Measurements from ENCODE around the gene DCN.

Gene DCN

DNA sequence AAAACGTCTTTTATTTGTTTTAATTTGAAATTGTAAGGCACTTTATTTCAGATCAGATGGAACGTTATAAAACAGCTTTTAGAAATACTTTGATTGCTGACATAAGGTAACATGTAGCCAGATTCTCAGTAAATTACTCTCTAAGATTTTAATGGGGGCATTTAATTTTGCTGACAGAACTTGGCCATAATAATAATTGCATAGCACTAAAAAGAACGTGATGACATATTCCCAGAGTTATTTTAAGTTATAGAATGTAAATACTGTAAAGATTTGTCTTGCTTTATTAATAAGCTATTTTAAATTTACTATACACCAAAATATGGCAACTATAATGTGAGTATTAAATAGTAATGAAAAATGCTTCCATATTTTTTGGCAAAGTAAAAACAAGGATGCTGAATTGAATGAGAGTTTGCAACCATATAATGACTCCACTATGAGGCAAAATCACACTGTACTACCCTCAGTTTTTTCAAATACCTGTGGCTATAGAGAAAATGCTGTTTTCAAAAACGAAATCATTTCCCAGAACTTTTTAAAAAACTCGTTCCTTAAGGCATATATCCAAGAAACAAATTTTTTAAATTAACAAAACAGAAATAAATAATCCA, 72.2 kb downstream of the DCN start:
- Histone ChIP-seq H3K4me3 (ENCODE audit: low read depth, low read length) (no peak overlapping the region), H3K27ac (no peak overlapping the region), H3K36me3 (no peaks in the 10 kb centered on the region), H3K27me3 (ENCODE audit: insufficient read depth, low read depth, severe bottlenecking) (no peaks in the 10 kb centered on the region), H3K9me3 (ENCODE audit: severe bottlenecking) (no peaks in the 10 kb centered on the region)
- no peak for DNase-seq
- TF ChIP-seq, protein P1, sequence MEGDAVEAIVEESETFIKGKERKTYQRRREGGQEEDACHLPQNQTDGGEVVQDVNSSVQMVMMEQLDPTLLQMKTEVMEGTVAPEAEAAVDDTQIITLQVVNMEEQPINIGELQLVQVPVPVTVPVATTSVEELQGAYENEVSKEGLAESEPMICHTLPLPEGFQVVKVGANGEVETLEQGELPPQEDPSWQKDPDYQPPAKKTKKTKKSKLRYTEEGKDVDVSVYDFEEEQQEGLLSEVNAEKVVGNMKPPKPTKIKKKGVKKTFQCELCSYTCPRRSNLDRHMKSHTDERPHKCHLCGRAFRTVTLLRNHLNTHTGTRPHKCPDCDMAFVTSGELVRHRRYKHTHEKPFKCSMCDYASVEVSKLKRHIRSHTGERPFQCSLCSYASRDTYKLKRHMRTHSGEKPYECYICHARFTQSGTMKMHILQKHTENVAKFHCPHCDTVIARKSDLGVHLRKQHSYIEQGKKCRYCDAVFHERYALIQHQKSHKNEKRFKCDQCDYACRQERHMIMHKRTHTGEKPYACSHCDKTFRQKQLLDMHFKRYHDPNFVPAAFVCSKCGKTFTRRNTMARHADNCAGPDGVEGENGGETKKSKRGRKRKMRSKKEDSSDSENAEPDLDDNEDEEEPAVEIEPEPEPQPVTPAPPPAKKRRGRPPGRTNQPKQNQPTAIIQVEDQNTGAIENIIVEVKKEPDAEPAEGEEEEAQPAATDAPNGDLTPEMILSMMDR (IDR thresholded peaks at IDR 0.05; ENCODE audit: low read depth, low read length) = no peak

DNA sequence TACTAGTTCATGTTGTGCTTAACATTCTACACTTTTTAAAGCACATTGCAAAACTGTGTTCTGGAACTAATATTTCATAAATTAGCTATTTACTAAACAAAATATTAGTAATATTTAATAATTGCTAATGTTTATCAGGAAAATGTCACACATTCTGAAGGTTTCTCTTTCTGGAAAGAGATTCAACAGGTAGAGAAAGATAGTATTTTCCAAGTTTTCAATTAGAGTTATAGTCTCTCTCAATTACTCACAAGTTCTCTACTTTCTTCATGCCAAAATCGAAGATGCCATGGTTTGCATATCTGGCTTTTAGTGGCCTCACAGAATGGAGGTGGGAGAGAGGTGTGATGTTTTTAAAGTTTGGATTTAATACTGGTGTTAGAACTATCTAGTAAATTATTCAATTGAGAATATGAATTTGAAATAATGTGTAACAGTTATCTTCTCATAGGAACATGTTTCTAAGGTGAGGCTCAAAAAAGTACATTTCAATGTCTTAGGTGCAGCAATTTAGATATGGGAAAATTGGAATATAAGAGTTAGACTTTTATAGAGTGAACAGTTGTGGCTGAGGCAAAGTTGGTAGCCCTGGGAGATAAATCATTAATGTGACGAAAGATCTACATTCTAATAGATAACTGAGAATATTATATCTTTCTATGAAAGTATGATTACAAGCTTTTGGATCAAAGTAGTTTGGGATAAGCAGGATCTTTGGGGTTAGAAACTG, 72.9 kb downstream of the DCN start:
- Histone ChIP-seq H3K36me3 (no peaks in the 10 kb centered on the region), H3K27me3 (ENCODE audit: insufficient read depth, low read depth, severe bottlenecking) (no peaks in the 10 kb centered on the region), H3K4me3 (ENCODE audit: low read depth, low read length) (no peak overlapping the region), H3K9me3 (ENCODE audit: severe bottlenecking) (no peaks in the 10 kb centered on the region), H3K27ac (no peak overlapping the region)
- no peak for DNase-seq
- TF ChIP-seq, protein P1 (IDR thresholded peaks at IDR 0.05; ENCODE audit: low read depth, low read length) = no peak

DNA sequence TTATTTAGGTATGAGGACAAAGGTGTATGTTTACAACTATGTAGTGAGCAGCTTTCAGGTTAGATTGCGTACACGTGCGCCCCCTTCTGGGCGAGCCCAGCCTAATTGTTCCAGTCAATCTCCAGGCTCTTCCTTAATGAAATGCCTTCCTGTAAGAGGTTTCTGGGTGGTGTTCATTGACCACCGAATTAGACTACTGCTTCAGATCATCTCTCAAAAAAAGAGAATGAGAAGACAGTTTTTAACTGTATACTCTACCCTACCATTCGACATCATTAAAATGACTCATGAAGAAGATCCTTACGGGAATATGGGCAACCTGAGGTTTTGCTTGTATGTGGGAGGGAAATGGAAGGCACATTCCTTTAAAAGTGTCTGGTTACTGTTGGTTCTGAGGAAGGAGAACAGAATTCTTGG, 73.5 kb downstream of the DCN start:
- Histone ChIP-seq H3K36me3 (no peaks in the 10 kb centered on the region), H3K27ac (no peak overlapping the region), H3K27me3 (ENCODE audit: insufficient read depth, low read depth, severe bottlenecking) (no peaks in the 10 kb centered on the region), H3K4me3 (ENCODE audit: low read depth, low read length) (no peak overlapping the region), H3K9me3 (ENCODE audit: severe bottlenecking) (no peaks in the 10 kb centered on the region)
- peak; percentile 46 for DNase-seq
- TF ChIP-seq, protein P1 (IDR thresholded peaks at IDR 0.05; ENCODE audit: low read depth, low read length) = peak; percentile 40

DNA sequence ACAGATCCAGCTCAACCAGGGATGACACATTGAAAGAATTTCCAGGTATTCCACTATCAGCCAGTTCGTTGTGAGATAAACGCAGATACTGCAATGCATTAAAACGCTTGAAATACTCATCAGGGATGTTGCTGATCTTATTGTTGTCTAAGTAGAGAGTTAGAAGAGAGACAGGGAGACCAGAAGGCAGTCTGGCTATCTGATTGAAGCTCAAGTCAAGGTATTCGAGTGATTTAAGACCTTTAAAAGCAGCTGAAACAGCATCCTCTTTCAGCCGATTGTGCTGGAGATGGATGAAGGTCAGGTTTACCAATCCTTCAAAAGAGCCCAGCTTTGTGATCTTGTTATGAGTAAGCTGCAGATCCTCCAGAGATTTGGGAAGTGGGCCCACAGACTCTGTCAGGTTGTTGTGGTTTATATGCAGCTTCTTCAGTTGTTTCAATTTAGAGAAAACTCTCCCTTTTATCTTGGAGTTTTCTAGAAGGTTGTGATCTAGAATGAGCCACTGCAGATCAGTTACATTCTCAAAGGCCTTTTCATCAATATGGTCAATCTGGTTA, 74.3 kb downstream of the DCN start:
- TF ChIP-seq, protein P1 (IDR thresholded peaks at IDR 0.05; ENCODE audit: low read depth, low read length) = no peak
- no peaks in the 10 kb centered on the region for H3K9me3 ChIP-seq (ENCODE audit: severe bottlenecking)
- no peak overlapping the region for H3K27ac ChIP-seq
- no peaks in the 10 kb centered on the region for H3K36me3 ChIP-seq
- H3K27me3 ChIP-seq (ENCODE audit: insufficient read depth, low read depth, severe bottlenecking) = no peaks in the 10 kb centered on the region
- DNase-seq = no peak
- no peak overlapping the region for H3K4me3 ChIP-seq (ENCODE audit: low read depth, low read length)

DNA sequence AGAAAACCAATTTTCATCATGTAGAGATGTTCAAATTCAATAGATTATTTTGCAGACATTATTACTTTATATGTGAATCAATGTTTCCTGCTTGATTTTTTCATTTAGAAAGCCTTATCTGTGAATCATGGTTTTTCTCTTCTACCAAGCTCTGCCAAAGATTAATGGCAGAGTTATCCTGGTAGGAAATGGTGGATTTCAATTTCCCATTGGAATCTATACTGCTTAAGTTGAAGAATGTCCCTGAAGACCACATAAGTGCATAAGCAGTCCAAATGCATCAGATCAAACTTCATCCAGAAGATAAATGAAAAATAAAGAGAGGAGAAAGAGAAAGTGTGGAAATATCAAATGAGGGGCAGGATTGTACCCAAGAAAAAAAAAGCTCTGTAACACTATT, 76.3 kb downstream of the DCN start:
- TF ChIP-seq, protein P1 (IDR thresholded peaks at IDR 0.05; ENCODE audit: low read depth, low read length) = no peak
- H3K27me3 ChIP-seq (ENCODE audit: insufficient read depth, low read depth, severe bottlenecking) = no peaks in the 10 kb centered on the region
- no peaks in the 10 kb centered on the region for H3K36me3 ChIP-seq
- no peaks in the 10 kb centered on the region for H3K9me3 ChIP-seq (ENCODE audit: severe bottlenecking)
- no peak overlapping the region for H3K4me3 ChIP-seq (ENCODE audit: low read depth, low read length)
- no peak overlapping the region for H3K27ac ChIP-seq
- no peak for DNase-seq
